DND-41 (cell line): ENCODE data around the gene TNIK.

Experiments
- EZH2 ChIP-seq: IDR thresholded peaks from 3 replicates; pipeline ENCODE4 v1.6.1; 2012; ENCODE audit warnings: borderline replicate concordance, low read depth, mild to moderate bottlenecking, moderate library complexity, low read length, inconsistent platforms; ENCODE audit not compliant: severe bottlenecking
- TF ChIP-seq, protein P1 (sequence below): IDR thresholded peaks from 2 replicates; pipeline ENCODE4 v1.5.1; 2012; ENCODE audit warnings: borderline replicate concordance, low read length, moderate library complexity, mild to moderate bottlenecking; ENCODE audit not compliant: poor library complexity, severe bottlenecking; ENCODE audit errors: extremely low read depth

DNA sequence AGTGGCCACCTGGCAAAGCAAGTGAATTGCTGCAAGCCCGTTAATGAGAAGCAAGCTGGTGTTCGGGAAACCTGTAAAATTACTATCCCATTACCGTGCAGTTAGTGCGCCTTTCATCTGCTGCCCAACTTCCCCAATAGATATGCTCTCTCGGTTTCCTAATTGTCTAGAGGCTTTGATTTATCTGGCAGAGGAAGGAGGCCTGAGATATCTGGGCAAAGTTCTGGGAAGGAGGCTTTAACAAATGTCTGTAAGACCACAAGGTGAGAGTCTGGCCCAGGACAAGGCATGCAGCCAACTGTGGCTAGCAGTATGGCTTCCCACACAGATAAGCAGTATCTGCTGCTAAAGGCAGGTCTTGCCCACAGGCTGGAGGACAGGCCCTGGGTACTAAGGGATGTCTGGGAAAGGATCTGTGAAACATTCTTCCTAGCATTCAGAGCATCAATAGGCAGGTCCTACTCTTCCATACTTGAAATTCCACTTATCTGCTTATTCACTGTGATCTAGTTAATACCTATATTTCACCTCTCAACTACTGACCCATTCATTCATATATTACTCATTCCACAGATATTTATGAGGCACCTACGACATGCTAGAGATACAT, 303.7 kb downstream of the TNIK start:
- TF ChIP-seq, protein P1, sequence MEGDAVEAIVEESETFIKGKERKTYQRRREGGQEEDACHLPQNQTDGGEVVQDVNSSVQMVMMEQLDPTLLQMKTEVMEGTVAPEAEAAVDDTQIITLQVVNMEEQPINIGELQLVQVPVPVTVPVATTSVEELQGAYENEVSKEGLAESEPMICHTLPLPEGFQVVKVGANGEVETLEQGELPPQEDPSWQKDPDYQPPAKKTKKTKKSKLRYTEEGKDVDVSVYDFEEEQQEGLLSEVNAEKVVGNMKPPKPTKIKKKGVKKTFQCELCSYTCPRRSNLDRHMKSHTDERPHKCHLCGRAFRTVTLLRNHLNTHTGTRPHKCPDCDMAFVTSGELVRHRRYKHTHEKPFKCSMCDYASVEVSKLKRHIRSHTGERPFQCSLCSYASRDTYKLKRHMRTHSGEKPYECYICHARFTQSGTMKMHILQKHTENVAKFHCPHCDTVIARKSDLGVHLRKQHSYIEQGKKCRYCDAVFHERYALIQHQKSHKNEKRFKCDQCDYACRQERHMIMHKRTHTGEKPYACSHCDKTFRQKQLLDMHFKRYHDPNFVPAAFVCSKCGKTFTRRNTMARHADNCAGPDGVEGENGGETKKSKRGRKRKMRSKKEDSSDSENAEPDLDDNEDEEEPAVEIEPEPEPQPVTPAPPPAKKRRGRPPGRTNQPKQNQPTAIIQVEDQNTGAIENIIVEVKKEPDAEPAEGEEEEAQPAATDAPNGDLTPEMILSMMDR: no peak
- TF ChIP-seq EZH2: no peak
